Medulla oblongata (tissue), 1 donor: ENCODE data around the gene STXBP6.
"Not testable (repeated sequence)": the region's sequence is repeated elsewhere in the genome, so short reads cannot be mapped to it uniquely, and the experiment has no call there.

Experiments used
- DNase-seq: peaks from one replicate; pipeline ENCODE4 v3.0.0-alpha.2; 2015; ENCODE audit errors: extremely low spot score

STXBP6 gene

GRCh38 chr14:24803426-24803825 lies 246.5 kb downstream of the STXBP6 start:
- not testable (repeated sequence) for DNase-seq

- no peak for DNase-seq
Observed at GRCh38 chr14:24802236-24802635, 247.7 kb downstream of the STXBP6 start.

- no peak for DNase-seq
Observed at GRCh38 chr14:24801024-24801423, 248.9 kb downstream of the STXBP6 start.

GRCh38 chr14:24798911-24799462 lies 251.0 kb downstream of the STXBP6 start:
- no peak for DNase-seq

- DNase-seq, result no peak
Observed at GRCh38 chr14:24795406-24795805, 254.5 kb downstream of the STXBP6 start.

- DNase-seq, result no peak
Observed at GRCh38 chr14:24794644-24795305, 255.2 kb downstream of the STXBP6 start.

- DNase-seq, result no peak
Observed at GRCh38 chr14:24790196-24790595, 259.8 kb downstream of the STXBP6 start.

- DNase-seq, result peak; percentile 77
Observed at GRCh38 chr14:24789378-24789884, 260.5 kb downstream of the STXBP6 start.

- DNase-seq, result peak; percentile 28
Observed at GRCh38 chr14:24785698-24786097, 264.2 kb downstream of the STXBP6 start.

GRCh38 chr14:24784981-24785380 lies 265.0 kb downstream of the STXBP6 start:
- DNase-seq, result peak; percentile 60

GRCh38 chr14:24783791-24784190 lies 266.2 kb downstream of the STXBP6 start:
- no peak for DNase-seq

GRCh38 chr14:24780281-24780680 lies 269.7 kb downstream of the STXBP6 start:
- no peak for DNase-seq

GRCh38 chr14:24777678-24778077 lies 272.3 kb downstream of the STXBP6 start:
- DNase-seq, result no peak

- DNase-seq, result no peak
Observed at GRCh38 chr14:24775950-24776349, 274.0 kb downstream of the STXBP6 start.

GRCh38 chr14:24774187-24774915 lies 275.6 kb downstream of the STXBP6 start:
- DNase-seq, result no peak

- not testable (repeated sequence) for DNase-seq
Observed at GRCh38 chr14:24773564-24773963, 276.4 kb downstream of the STXBP6 start.

GRCh38 chr14:24766434-24766833 lies 283.5 kb downstream of the STXBP6 start:
- DNase-seq, result no peak

- no peak for DNase-seq
Observed at GRCh38 chr14:24761141-24761540, 288.8 kb downstream of the STXBP6 start.
